Measurements from ENCODE around the gene PACC1. TPM values are rescaled to one million over a fixed set of nuclear protein-coding genes. Genes with fewer than 3 reads are reported as not detected.

PACC1 gene
- total and polyA plus RNA-seq, 10 of the 15 experiments (the other 5 are each of a cell fraction or from before 2014, with no cell fraction given), result 16.1 to 29.7 (median 19.3) TPM

DNA sequence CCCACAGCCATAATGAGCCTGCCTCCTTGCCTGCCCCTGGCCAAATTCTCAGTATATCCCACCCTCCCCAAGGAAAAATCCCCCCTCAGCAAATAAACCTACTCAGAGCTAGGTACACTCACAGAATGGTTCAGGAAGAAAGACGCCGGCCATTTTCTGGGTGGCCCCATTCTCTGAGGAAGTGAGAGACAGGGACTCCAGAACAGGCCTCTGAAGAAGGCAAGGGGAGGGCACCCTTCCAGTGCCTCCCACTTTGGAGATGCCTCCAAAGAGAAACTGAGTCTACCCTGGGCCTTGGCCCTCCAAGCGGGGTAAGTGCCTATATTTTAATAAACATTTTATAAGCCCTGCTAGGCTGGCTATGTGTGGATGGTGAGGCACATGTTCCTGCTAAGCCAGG is 2.3 kb downstream of the PACC1 start:
- in situ Hi-C loops (cut with MboI), result no loop called here
- ChIA-PET CTCF (interaction anchor here (5.9 kb wide), 1 partner anchor 44 kb away, joined by 36 read pairs; no protein-coding TSS in a partner anchor), SMC1A (ENCODE audit: uncharacterized antibody, unreplicated experiment) (interaction anchor here (0.6 kb wide), 1 partner anchor 603 kb away, joined by 3 read pairs; no protein-coding TSS in a partner anchor), POLR2A (interaction anchor here (0.6 to 1.0 kb wide), 2 partner anchors 40 to 196 kb away, joined by 3 to 4 read pairs; partner anchors contain the start of gene ATF3), RAD21 (ENCODE audit: unreplicated experiment) (interaction anchor here (0.6 kb wide), 1 partner anchor 717 kb away, joined by 3 read pairs; no protein-coding TSS in a partner anchor)
- Histone ChIP-seq H3K4me2 (ENCODE audit: control insufficient read depth, insufficient read depth) (peak overlapping the region; percentile 99), H3K27me3 (replicated peaks in 1 of 2; ENCODE audit: control insufficient read depth in 2 of 2, insufficient read depth in 2 of 2, low read length in 1 of 2) (no peaks in the 10 kb centered on the region), H3K9ac (ENCODE audit: control insufficient read depth, insufficient read depth, low read length) (peak overlapping the region; percentile 5), H3K4me3 (peak overlapping the region; percentile 81), H3K36me3 (ENCODE audit: control insufficient read depth in 2 of 2, insufficient read depth in 2 of 2, low read length in 1 of 2) (peaks cover 13 to 23% of the 10 kb centered on the region in 2 experiments), H3K27ac (ENCODE audit: control insufficient read depth, insufficient read depth) (peak overlapping the region; percentile 62), H3K79me2 (ENCODE audit: control insufficient read depth, insufficient read depth, low read length) (peaks cover 32% of the 10 kb centered on the region), H3K9me3 (replicated peaks; ENCODE audit: control insufficient read depth, insufficient read depth, low read length) (no peaks in the 10 kb centered on the region), H4K20me1 (ENCODE audit: control insufficient read depth, insufficient read depth) (no peaks in the 10 kb centered on the region), H3K4me1 (ENCODE audit: control insufficient read depth, insufficient read depth, low read length) (peaks cover 20% of the 10 kb centered on the region), H2AFZ (ENCODE audit: control insufficient read depth, low read depth, low read length) (peak overlapping the region; percentile 62)
- intact Hi-C loops (cut with micrococcal nuclease; ENCODE audit: unreplicated experiment), result loop anchor here (5.0 kb wide), 1 partner anchor 125 kb away; the partner anchor contains the start of gene PPP2R5A
- BruUV-seq (replicated peaks), result no TSS peak
- peak; percentile 41 for ATAC-seq
- DNase-seq (ENCODE audit: low read depth, low spot score), result no peak
- FAIRE-seq, result no peak
- WGBS (ENCODE audit: insufficient coverage, insufficient replicate concordance, low lambda C conversion rate, missing lambda C conversion rate), result 68% methylated on average over 3 of the region's 3 CpGs
- TF ChIP-seq, protein P1, sequence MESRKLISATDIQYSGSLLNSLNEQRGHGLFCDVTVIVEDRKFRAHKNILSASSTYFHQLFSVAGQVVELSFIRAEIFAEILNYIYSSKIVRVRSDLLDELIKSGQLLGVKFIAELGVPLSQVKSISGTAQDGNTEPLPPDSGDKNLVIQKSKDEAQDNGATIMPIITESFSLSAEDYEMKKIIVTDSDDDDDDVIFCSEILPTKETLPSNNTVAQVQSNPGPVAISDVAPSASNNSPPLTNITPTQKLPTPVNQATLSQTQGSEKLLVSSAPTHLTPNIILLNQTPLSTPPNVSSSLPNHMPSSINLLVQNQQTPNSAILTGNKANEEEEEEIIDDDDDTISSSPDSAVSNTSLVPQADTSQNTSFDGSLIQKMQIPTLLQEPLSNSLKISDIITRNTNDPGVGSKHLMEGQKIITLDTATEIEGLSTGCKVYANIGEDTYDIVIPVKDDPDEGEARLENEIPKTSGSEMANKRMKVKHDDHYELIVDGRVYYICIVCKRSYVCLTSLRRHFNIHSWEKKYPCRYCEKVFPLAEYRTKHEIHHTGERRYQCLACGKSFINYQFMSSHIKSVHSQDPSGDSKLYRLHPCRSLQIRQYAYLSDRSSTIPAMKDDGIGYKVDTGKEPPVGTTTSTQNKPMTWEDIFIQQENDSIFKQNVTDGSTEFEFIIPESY (IDR thresholded peaks at IDR 0.05), result no peak
- TF ChIP-seq TCF12 (IDR thresholded peaks at IDR 0.05; ENCODE audit: low read depth, low read length), result no peak
- no peak for TF ChIP-seq BMI1 (IDR thresholded peaks at IDR 0.05; ENCODE audit: borderline replicate concordance)
- TF ChIP-seq, protein P2, sequence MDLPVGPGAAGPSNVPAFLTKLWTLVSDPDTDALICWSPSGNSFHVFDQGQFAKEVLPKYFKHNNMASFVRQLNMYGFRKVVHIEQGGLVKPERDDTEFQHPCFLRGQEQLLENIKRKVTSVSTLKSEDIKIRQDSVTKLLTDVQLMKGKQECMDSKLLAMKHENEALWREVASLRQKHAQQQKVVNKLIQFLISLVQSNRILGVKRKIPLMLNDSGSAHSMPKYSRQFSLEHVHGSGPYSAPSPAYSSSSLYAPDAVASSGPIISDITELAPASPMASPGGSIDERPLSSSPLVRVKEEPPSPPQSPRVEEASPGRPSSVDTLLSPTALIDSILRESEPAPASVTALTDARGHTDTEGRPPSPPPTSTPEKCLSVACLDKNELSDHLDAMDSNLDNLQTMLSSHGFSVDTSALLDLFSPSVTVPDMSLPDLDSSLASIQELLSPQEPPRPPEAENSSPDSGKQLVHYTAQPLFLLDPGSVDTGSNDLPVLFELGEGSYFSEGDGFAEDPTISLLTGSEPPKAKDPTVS (IDR thresholded peaks at IDR 0.05; ENCODE audit: low read depth, low read length), result no peak
- TF ChIP-seq, protein P3, sequence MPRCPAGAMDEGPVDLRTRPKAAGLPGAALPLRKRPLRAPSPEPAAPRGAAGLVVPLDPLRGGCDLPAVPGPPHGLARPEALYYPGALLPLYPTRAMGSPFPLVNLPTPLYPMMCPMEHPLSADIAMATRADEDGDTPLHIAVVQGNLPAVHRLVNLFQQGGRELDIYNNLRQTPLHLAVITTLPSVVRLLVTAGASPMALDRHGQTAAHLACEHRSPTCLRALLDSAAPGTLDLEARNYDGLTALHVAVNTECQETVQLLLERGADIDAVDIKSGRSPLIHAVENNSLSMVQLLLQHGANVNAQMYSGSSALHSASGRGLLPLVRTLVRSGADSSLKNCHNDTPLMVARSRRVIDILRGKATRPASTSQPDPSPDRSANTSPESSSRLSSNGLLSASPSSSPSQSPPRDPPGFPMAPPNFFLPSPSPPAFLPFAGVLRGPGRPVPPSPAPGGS (IDR thresholded peaks at IDR 0.05; ENCODE audit: borderline replicate concordance, insufficient read depth, low read depth, low read length, poor library complexity, severe bottlenecking), result no peak
- TF ChIP-seq JUND (IDR thresholded peaks at IDR 0.05; ENCODE audit: low read depth, low read length), result no peak
- TF ChIP-seq, protein P4, sequence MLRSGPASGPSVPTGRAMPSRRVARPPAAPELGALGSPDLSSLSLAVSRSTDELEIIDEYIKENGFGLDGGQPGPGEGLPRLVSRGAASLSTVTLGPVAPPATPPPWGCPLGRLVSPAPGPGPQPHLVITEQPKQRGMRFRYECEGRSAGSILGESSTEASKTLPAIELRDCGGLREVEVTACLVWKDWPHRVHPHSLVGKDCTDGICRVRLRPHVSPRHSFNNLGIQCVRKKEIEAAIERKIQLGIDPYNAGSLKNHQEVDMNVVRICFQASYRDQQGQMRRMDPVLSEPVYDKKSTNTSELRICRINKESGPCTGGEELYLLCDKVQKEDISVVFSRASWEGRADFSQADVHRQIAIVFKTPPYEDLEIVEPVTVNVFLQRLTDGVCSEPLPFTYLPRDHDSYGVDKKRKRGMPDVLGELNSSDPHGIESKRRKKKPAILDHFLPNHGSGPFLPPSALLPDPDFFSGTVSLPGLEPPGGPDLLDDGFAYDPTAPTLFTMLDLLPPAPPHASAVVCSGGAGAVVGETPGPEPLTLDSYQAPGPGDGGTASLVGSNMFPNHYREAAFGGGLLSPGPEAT (IDR thresholded peaks at IDR 0.05; ENCODE audit: low read depth), result no peak
- TF ChIP-seq ZNF217 (IDR thresholded peaks at IDR 0.05), result no peak
- TF ChIP-seq SMAD1 (IDR thresholded peaks at IDR 0.05; ENCODE audit: low read depth, partially characterized antibody), result no peak
- no peak for TF ChIP-seq RFX5 (IDR thresholded peaks at IDR 0.05; ENCODE audit: low read depth, low read length)
- TF ChIP-seq, protein P5, sequence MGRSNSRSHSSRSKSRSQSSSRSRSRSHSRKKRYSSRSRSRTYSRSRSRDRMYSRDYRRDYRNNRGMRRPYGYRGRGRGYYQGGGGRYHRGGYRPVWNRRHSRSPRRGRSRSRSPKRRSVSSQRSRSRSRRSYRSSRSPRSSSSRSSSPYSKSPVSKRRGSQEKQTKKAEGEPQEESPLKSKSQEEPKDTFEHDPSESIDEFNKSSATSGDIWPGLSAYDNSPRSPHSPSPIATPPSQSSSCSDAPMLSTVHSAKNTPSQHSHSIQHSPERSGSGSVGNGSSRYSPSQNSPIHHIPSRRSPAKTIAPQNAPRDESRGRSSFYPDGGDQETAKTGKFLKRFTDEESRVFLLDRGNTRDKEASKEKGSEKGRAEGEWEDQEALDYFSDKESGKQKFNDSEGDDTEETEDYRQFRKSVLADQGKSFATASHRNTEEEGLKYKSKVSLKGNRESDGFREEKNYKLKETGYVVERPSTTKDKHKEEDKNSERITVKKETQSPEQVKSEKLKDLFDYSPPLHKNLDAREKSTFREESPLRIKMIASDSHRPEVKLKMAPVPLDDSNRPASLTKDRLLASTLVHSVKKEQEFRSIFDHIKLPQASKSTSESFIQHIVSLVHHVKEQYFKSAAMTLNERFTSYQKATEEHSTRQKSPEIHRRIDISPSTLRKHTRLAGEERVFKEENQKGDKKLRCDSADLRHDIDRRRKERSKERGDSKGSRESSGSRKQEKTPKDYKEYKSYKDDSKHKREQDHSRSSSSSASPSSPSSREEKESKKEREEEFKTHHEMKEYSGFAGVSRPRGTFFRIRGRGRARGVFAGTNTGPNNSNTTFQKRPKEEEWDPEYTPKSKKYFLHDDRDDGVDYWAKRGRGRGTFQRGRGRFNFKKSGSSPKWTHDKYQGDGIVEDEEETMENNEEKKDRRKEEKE (IDR thresholded peaks at IDR 0.05), result no peak
- no peak for TF ChIP-seq MXI1 (IDR thresholded peaks at IDR 0.05; ENCODE audit: low read depth, low read length)
- no peak for TF ChIP-seq ZNF622 (IDR thresholded peaks at IDR 0.05)
